Measurements from ENCODE around the gene PRKACA. TPM values are rescaled to one million over a fixed set of nuclear protein-coding genes. Genes with fewer than 3 reads are reported as not detected.

Gene PRKACA
- total RNA-seq, 1 experiment from 2014 or later = 57.3 TPM

- Mint-ChIP-seq H3K9me3 (ENCODE audit: low read depth, unreplicated experiment) (no peaks in the 10 kb centered on the region), H3K27me3 (ENCODE audit: unreplicated experiment) (no peaks in the 10 kb centered on the region), H3K36me3 (ENCODE audit: insufficient read depth, unreplicated experiment) (peaks cover 10% of the 10 kb centered on the region), H3K4me1 (ENCODE audit: low read depth, unreplicated experiment) (no peaks in the 10 kb centered on the region), H3K4me3 (ENCODE audit: low read depth, unreplicated experiment) (no peak overlapping the region), H3K27ac (ENCODE audit: unreplicated experiment) (no peak overlapping the region)
- no peak for DNase-seq
- intact Hi-C loops (cut with micrococcal nuclease; ENCODE audit: unreplicated experiment) = no loop called here
- CTCF ChIA-PET = no interaction called here
- no peak for TF ChIP-seq CTCF (IDR thresholded peaks at IDR 0.05; ENCODE audit: unreplicated experiment)
- no TSS peak for BruUV-seq (replicated peaks)
Measured at GRCh38 chr19:14097532-14098151, 19.9 kb downstream of the PRKACA start.

GRCh38 chr19:14096272-14096992 lies 21.1 kb downstream of the PRKACA start:
- Mint-ChIP-seq H3K9me3 (ENCODE audit: low read depth, unreplicated experiment) (no peaks in the 10 kb centered on the region), H3K4me1 (ENCODE audit: low read depth, unreplicated experiment) (no peaks in the 10 kb centered on the region), H3K27me3 (ENCODE audit: unreplicated experiment) (no peaks in the 10 kb centered on the region), H3K27ac (ENCODE audit: unreplicated experiment) (no peak overlapping the region), H3K36me3 (ENCODE audit: insufficient read depth, unreplicated experiment) (peaks cover 11% of the 10 kb centered on the region), H3K4me3 (ENCODE audit: low read depth, unreplicated experiment) (no peak overlapping the region)
- DNase-seq = no peak
- no peak for TF ChIP-seq CTCF (IDR thresholded peaks at IDR 0.05; ENCODE audit: unreplicated experiment)
- intact Hi-C loops (cut with micrococcal nuclease; ENCODE audit: unreplicated experiment) = no loop called here
- CTCF ChIA-PET = interaction anchor here (0.7 to 1.3 kb wide), 2 partner anchors 21 to 245 kb away, joined by 3 to 4 read pairs; partner anchors contain the start of gene PRKACA
- no TSS peak for BruUV-seq (replicated peaks)

GRCh38 chr19:14094854-14095253 lies 22.7 kb downstream of the PRKACA start:
- H3K36me3 Mint-ChIP-seq (ENCODE audit: insufficient read depth, unreplicated experiment) = peaks cover 23% of the 10 kb centered on the region
- CTCF ChIA-PET = no interaction called here
- intact Hi-C loops (cut with micrococcal nuclease; ENCODE audit: unreplicated experiment) = no loop called here
- H3K4me1 Mint-ChIP-seq (ENCODE audit: low read depth, unreplicated experiment) = no peaks in the 10 kb centered on the region
- no peak overlapping the region for H3K4me3 Mint-ChIP-seq (ENCODE audit: low read depth, unreplicated experiment)
- no peaks in the 10 kb centered on the region for H3K27me3 Mint-ChIP-seq (ENCODE audit: unreplicated experiment)
- no peak overlapping the region for H3K27ac Mint-ChIP-seq (ENCODE audit: unreplicated experiment)
- DNase-seq = no peak
- no TSS peak for BruUV-seq (replicated peaks)
- H3K9me3 Mint-ChIP-seq (ENCODE audit: low read depth, unreplicated experiment) = no peaks in the 10 kb centered on the region
- no peak for TF ChIP-seq CTCF (IDR thresholded peaks at IDR 0.05; ENCODE audit: unreplicated experiment)

GRCh38 chr19:14093117-14093823 lies 24.3 kb downstream of the PRKACA start:
- Mint-ChIP-seq H3K27ac (ENCODE audit: unreplicated experiment) (no peak overlapping the region), H3K9me3 (ENCODE audit: low read depth, unreplicated experiment) (no peaks in the 10 kb centered on the region), H3K36me3 (ENCODE audit: insufficient read depth, unreplicated experiment) (peaks cover 30% of the 10 kb centered on the region), H3K27me3 (ENCODE audit: unreplicated experiment) (no peaks in the 10 kb centered on the region), H3K4me1 (ENCODE audit: low read depth, unreplicated experiment) (peaks cover 8% of the 10 kb centered on the region), H3K4me3 (ENCODE audit: low read depth, unreplicated experiment) (no peak overlapping the region)
- no peak for TF ChIP-seq CTCF (IDR thresholded peaks at IDR 0.05; ENCODE audit: unreplicated experiment)
- intact Hi-C loops (cut with micrococcal nuclease; ENCODE audit: unreplicated experiment) = no loop called here
- no peak for DNase-seq
- no TSS peak for BruUV-seq (replicated peaks)
- CTCF ChIA-PET = no interaction called here
